Inflammatory macrophage (primary cell): Measurements from ENCODE around the gene RRBP1.

Source experiments
- DNase-seq, 2 donors: peaks; one replicate each; pipeline ENCODE4 v3.0.0-alpha.2; 2020 to 2022

RRBP1 gene

DNA sequence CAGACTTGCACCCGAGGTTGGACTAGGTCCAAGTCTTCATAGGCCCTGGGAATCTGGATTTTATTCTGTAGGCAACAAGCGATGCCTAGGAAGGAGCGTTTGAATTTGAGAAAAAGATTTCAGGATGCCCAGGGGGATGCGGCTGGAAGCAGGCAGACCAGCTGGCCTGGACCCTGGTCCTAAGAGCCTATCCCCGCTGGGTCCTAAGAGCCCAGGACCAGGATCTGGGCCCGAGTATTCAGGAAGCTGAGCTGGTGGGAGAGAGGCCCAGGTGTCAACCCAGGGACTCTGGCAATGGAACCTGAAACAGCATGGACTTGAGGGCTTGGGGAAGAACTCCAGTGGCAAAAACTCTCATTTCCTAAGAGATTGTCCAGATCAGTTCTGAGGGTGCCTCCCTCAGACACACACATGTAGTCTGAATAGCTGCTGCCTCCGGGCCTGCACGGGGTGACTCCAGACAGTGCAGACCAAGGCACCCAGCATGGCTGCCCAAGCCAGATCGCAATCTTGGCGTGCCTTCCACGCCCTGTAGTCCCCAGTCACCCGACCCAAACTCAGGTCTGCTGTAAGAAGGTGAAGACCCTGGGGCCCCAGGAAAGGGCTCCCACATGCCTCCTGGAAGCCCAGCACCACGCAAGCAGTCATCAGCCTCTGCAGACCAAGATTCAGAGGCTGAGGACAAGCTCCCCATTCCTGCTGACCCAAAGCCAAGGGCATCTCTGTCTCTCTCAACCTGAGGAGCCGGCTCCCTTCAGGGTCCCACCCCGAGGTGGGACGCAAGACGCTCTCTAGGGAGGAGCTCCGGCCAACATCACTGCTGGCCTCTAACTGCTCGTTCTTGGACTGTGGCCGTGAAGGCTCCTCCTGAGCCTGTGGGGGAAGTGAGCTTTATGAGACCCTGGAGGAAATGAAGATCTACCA is 34.4 kb downstream of the RRBP1 start:
- no peak for DNase-seq

- no peak for DNase-seq
These were observed 35.1 kb downstream of the RRBP1 start for GRCh38 chr20:17646961-17647301.

DNA sequence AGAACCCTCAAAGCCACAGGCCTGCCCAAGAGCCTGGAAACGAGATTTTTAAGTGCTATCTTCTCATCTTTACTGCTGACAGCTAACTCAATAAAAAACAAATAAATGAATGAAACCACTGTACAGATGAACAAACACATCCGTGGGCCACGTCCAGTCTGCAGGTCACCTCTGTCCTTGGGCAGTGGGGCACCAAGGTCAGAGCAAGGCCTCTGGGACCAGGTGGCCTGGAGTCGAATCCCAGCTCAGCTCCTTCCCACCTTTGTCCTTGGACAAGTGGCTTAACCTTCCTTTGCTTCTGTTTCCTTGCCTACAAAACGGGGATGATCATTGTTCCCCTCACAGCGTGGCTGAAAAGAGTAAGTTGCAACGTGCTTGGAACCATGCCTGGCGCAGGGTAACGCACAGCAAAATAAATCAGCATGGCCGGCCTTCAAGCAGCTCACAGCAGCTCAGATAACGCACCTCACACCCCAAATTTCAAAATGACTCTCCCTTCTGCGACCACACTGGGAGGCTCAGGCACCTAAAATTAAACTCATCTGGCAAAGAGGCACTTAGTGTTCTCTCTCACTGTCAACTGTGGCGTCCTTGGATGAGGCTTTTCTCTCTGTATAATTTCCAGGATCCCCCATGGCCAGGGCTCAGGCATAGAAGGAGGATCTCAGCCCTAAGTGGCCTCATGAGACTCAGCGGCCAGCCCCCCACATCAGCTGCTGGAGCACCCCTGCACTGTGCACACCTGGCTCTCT is 35.7 kb downstream of the RRBP1 start:
- DNase-seq, result no peak

- DNase-seq, result no peak
These were observed 36.4 kb downstream of the RRBP1 start for GRCh38 chr20:17645546-17646208.

- DNase-seq, result no peak
These were observed 37.0 kb downstream of the RRBP1 start for GRCh38 chr20:17645010-17645409.

DNA sequence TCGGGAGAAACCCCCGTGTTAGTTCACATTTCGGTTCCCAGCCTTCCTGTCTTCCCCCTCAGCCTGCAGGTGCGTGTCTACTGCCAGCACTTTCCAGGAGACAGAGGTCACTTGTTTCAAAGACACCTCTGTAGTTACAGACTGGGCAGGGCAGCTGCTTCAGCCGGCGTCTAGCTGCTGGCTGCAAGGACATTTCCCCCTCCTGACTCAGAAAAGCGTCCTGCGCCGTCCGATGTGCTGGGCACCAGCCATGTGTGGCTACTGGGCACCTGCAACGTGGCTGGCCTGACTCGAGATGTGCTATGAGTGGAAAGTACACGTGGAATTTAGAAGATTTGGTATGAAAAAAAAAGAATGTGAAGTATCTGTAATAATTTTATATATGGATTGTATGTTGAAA is 37.6 kb downstream of the RRBP1 start:
- DNase-seq, result no peak

- DNase-seq, result no peak
These were observed 38.4 kb downstream of the RRBP1 start for GRCh38 chr20:17643531-17644188.

- no peak for DNase-seq
These were observed 39.4 kb downstream of the RRBP1 start for GRCh38 chr20:17642404-17643269.

GRCh38 chr20:17641993-17642392 is 40.0 kb downstream of the RRBP1 start:
- DNase-seq, result no peak

- no peak for DNase-seq
These were observed 40.5 kb downstream of the RRBP1 start for GRCh38 chr20:17641520-17641964.

DNA sequence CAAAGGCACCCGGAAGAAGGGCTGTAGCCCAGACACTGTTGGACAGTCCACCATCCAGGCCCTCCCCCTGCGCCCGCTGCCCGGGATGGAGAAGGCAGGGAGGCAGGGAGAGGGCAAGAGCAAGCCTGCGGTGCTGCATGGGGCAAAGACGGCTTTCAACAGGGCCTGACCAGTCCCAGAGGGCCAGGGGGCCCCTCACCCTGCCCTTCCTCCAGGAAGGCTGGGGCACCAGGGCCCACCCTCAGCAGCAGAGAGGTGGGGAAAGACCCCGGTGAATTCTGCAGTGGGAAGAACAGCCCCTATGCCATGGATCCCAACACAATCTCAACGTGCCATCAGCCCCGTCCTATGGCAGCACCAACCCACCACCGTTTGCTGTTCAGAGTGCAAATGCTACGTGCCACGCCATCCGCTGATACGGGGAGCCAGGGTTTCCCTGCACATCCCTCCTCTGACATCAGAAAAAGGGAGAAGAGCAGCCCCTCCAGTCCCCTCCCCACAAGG is 41.1 kb downstream of the RRBP1 start:
- DNase-seq, result no peak

GRCh38 chr20:17640146-17640874 is 41.7 kb downstream of the RRBP1 start:
- no peak for DNase-seq

- DNase-seq, result no peak
These were observed 43.1 kb downstream of the RRBP1 start for GRCh38 chr20:17638835-17639407.

DNA sequence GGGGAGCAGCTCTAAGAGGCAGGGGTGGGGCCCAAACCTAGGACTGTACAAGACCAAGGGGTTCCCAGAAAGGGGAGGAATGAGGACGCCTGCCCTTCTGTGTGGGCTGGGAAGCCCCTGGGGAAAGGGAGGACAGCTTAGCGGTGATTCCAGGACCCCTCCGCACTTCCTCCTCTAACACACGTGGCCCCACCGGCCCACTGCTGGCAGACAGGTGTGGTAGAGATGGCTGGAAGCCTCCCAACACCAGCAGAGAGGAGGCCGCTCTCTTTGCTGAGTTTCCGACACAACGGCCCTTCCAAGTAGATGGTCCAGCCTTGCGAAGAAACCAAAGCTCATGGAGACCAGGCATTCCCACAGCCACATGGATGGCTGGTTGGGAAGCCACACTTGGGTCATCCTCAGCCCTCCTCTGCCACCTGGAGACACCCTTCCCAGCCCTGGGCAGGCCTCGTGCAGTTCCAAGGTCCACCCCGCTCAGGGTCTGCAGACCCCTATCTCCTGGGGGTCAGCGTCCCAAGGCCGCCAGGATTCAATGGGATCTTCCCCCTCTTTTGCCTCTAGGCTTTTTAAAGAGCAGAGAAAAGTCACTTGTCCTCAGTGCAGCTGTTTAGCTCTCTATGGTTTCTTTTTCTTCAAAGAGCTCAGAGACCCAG is 43.9 kb downstream of the RRBP1 start:
- DNase-seq, result no peak

GRCh38 chr20:17637413-17637780 is 44.6 kb downstream of the RRBP1 start:
- no peak for DNase-seq

DNA sequence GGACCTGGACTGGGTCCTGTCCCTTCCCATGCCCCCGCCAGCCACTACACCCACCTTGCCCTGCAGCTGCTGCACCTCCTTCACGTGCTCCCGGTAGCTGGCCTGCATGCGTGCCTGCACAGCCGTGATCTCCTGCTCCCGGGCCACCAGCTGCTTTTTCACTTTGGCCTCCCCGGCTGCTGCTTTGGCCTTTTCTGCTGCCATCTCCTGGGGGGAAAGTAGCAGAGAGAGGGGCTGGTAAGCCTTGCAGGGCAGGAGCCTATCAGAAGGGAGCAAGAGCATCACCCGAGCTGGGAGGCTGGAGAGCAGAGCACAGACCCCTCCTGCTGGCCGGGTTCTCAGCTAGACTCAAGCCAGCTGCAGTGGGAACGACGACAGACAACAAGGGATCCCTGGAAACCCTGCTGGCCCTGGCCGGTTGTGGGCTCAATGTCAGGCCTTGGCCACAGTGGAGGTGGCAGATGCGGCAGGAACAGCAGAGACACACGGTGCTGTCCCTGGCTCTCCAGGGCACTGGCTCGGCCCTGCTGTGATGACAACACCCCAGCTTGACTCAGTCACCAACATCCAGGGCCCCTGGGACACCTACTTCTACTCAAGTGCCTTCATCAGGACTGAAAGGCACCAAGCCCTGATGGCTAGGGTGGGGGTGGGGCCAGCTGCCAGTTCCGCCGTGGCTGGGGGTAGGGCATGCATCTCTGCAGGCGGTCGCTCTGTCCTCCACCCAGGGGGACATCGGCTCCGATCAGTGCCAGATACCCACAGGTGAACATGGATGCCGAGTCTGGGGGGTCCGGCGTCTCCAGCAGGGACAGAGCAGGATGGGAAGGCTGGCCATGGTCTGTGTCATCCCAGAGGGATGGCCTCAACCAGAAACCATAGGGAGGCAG is 45.3 kb downstream of the RRBP1 start:
- no peak for DNase-seq

DNA sequence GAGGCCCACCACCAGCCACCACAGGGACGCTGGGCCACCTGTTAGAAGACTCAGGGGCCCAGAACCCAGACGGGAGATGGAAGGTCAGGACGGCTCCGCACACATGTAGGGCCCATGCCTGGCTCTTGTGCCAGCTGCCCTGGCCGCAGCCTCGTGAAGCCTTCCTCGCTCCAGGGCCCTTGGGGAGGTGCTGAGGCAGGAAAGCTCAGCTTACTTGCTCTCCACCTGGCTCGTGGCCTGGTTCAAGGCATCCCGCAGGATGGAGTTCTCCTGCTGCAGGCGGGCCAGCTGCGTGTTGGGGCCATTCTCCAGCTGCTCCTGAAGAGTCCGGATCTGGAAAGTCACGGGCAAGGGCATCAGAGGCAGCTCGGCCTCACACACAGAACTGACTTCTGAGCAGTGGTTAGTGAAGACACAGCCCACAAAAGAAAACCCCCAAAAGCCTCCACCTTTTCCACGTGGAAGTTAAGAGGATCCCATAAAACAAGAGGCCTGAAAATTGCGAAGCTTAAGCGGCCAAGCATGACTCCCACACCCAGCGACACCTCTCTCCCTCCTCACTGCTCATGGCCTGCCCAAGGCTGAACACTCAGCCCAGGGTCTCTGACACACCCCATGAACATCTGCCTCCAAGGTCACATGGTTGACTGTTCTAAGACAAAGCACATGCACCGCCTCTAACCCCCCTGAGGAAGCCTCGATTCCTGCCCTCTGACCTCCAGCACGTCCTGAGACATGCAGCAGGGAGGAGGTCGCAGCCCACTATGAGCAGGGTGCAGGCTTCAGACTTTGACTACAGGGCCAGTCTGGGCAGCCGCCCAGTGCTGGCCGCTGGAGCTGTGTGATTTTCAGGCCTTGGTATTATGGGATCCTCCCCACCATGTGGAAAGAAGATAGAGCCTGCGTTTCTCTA is 46.5 kb downstream of the RRBP1 start:
- DNase-seq, result no peak
